A673 (cell line): Measurements from ENCODE around the gene HIBADH.

Source experiments
- CTCF ChIP-seq: fragments of 300-800, 200-600 bp; sonication (generic); conservative IDR thresholded peaks from 2 replicates; pipeline ENCODE4 v1.5.1; 2017; ENCODE audit warnings: low read depth, mild to moderate bottlenecking, antibody characterized with exemption, low read length, moderate library complexity, mixed read lengths
- EZH2 ChIP-seq: fragments of 200-600 bp; sonication (generic); IDR thresholded peaks from 2 replicates; pipeline ENCODE4 v1.6.1; 2017; ENCODE audit warnings: borderline replicate concordance, low read depth, mild to moderate bottlenecking, mixed read lengths, antibody characterized with exemption, low read length; ENCODE audit not compliant: poor library complexity, severe bottlenecking

- no peak for TF ChIP-seq CTCF
- no peak for TF ChIP-seq EZH2
Measured at GRCh38 chr7:27546610-27547009, 116.1 kb downstream of the HIBADH start.
